ENCODE measurements around the gene KCNH2.

- TF ChIP-seq CREB1 (CRISPR knock-in tag; IDR thresholded peaks at IDR 0.05; ENCODE audit: low read depth) = no peak
- no peak for TF ChIP-seq EZH2 (IDR thresholded peaks at IDR 0.05; ENCODE audit: low read depth, unreplicated experiment)
- no peak for TF ChIP-seq ZNF331 (CRISPR knock-in tag; IDR thresholded peaks at IDR 0.05; ENCODE audit: low read depth)
- TF ChIP-seq, protein P1, sequence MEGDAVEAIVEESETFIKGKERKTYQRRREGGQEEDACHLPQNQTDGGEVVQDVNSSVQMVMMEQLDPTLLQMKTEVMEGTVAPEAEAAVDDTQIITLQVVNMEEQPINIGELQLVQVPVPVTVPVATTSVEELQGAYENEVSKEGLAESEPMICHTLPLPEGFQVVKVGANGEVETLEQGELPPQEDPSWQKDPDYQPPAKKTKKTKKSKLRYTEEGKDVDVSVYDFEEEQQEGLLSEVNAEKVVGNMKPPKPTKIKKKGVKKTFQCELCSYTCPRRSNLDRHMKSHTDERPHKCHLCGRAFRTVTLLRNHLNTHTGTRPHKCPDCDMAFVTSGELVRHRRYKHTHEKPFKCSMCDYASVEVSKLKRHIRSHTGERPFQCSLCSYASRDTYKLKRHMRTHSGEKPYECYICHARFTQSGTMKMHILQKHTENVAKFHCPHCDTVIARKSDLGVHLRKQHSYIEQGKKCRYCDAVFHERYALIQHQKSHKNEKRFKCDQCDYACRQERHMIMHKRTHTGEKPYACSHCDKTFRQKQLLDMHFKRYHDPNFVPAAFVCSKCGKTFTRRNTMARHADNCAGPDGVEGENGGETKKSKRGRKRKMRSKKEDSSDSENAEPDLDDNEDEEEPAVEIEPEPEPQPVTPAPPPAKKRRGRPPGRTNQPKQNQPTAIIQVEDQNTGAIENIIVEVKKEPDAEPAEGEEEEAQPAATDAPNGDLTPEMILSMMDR (conservative IDR thresholded peaks at IDR 0.05; ENCODE audit: low read depth in 2 of 2) = no peak
- TF ChIP-seq STAT1 (IDR thresholded peaks at IDR 0.05; ENCODE audit: unreplicated experiment) = no peak
- TF ChIP-seq POLR2AphosphoS5 (IDR thresholded peaks at IDR 0.05; ENCODE audit: low read depth) = no peak
- TF ChIP-seq EZH2phosphoT487 (IDR thresholded peaks at IDR 0.05; ENCODE audit: unreplicated experiment) = no peak
- TF ChIP-seq, protein P2, sequence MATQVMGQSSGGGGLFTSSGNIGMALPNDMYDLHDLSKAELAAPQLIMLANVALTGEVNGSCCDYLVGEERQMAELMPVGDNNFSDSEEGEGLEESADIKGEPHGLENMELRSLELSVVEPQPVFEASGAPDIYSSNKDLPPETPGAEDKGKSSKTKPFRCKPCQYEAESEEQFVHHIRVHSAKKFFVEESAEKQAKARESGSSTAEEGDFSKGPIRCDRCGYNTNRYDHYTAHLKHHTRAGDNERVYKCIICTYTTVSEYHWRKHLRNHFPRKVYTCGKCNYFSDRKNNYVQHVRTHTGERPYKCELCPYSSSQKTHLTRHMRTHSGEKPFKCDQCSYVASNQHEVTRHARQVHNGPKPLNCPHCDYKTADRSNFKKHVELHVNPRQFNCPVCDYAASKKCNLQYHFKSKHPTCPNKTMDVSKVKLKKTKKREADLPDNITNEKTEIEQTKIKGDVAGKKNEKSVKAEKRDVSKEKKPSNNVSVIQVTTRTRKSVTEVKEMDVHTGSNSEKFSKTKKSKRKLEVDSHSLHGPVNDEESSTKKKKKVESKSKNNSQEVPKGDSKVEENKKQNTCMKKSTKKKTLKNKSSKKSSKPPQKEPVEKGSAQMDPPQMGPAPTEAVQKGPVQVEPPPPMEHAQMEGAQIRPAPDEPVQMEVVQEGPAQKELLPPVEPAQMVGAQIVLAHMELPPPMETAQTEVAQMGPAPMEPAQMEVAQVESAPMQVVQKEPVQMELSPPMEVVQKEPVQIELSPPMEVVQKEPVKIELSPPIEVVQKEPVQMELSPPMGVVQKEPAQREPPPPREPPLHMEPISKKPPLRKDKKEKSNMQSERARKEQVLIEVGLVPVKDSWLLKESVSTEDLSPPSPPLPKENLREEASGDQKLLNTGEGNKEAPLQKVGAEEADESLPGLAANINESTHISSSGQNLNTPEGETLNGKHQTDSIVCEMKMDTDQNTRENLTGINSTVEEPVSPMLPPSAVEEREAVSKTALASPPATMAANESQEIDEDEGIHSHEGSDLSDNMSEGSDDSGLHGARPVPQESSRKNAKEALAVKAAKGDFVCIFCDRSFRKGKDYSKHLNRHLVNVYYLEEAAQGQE (IDR thresholded peaks at IDR 0.05; ENCODE audit: unreplicated experiment) = no peak
Observed at GRCh38 chr7:150951521-150951920, 26.6 kb downstream of the KCNH2 start.

Data from GM23338 (cell line).